ENCODE measurements around the gene ZFY.

DNA sequence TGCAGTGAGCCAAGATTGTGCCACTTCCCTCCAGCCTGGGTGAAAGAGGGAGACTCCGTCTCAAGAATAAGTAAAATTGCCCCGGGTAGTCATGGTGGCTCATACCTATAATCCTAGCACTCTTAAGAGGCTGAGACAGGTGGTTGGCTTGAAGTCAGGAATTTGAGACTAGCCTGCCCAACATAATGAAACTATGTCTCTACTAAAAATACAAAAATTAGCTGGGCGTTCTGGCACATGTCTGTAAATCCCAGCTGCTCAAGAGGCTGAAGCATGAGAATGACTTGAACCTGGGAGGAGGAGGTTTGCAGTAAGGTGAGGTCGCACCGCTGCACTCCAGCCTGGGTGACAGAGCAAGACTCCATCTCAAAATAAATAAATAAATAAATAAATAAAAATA is 49.3 kb downstream of the ZFY start:
- no peak for TF ChIP-seq CTCF (IDR thresholded peaks at IDR 0.05)
- no peak for TF ChIP-seq POLR2A (IDR thresholded peaks at IDR 0.05)

All from right lobe of liver (tissue), 4 donors.